Measurements from ENCODE around the gene PDYN.
A peak's percentile ranks its signal among the peaks of the same experiment; 100 is the strongest.
"Not testable (repeated sequence)": the region's sequence is repeated elsewhere in the genome, so short reads cannot be mapped to it uniquely, and the experiment has no call there.

The PDYN gene

DNA sequence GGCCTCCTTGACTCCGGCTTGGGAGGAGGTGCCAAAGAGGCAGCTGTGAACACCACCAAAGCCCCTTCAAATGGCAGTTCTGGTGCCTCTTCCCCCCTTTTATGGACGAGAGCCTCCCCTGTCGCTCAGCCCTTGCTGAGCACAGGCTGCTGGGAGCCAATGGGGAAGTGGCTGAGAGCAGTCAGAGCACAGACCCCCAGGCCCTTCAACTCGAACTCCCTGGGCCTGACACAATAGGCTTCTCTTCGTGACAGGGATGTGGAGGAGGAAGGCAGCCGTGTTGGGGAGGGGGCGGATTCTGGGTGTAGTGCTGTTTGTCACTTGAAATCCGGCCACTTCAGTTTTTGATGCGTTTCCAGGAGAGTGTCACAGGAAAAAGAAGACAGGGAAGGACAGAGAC lies at the start of gene PDYN:
Gene PDYN, minus strand, starts transcription at position 73 of the 400 bp plus-strand sequence. CDS start 10,974 bp downstream, outside the sequence.
- no peak for DNase-seq (ENCODE audit: low spot score)

- no peak for DNase-seq (ENCODE audit: low spot score)
These were observed 48.5 kb upstream of the PDYN start for GRCh38 chr20:2042400-2042799.

DNA sequence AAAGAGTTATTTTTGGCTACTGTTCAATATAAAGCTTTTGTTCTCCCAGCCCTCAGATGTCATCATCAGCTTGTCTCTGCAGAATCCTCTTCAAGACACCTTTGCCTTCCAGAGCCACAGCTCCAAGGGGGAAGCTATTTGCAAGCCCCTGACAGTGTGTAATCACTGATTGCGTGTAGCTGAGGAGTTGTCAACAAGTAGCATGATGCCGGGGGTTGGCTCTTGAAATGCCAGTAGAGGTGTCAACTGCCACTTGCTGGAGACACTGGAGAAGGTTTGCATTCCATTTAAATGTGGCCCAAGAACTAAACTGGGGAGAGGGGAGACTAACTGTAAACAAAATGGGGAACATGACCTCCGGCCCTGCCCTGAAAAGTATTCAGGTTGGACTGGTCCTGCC lies 44.3 kb upstream of the PDYN start:
- DNase-seq (ENCODE audit: low spot score): no peak

DNA sequence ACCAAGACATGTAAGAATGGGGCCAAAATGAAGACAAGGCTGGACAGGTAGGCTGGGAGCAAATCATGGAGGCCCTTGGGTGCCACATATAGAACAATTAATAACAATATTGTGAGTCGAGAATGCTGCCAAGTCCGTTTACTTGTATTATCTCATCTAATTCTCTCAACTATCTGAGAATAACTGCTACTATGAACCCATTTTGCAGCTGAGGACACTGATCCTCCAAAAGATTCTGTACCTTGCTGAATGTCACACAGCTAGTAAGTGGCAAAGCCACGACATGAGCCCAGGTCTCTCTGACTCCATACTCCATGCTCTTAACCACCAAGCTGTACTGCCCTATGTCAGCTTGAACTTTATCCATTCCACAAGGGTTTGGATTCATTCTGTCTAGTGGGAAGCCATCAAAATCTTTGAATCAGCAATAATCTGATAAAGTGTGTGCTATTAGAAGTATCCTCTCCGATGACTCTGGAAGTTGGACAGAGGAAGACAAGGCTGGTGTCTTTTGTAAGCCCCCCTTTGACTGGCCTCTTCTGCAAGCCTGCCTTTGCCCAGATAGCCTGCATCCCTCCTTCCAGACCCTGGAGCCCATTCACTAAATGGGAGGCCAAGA lies 43.5 kb upstream of the PDYN start:
- DNase-seq (ENCODE audit: low spot score): no peak

DNA sequence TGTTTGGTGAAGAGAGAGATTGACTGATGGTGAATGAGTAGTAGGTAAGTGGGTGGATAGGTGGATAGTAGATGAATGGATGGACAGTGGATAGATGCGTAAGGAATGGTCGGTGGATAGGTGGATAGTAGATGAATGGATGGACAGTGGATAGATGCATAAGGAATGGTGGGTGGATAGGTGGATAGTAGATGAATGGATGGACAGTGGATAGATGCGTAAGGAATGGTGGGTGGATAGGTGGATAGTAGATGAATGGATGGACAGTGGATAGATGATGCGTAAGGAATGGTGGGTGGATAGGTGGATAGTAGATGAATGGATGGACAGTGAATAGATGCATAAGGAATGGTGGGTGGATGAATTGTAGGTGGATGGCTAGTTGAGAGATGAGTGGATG lies 42.5 kb upstream of the PDYN start:
- not testable (repeated sequence) for DNase-seq (ENCODE audit: low spot score)

DNA sequence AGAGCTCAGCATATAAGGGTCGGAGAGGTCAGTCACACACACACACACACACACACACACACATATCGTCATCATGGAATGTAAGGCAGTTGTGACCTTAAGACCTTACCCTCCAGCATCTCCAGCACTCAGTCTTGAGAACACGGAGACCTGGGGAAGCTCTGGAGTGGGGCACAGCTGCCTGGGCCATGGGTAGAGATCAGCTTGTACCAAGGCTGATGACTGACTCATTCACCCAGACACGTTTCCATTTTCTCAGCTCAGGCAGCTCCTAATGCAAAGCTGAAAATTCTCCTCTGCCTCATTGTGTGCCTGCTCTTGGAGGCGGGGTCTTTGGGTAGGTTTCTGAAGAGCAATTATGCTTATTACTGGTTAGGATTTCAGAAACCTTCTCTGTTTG lies 38.3 kb upstream of the PDYN start:
- DNase-seq (ENCODE audit: low spot score): no peak

- no peak for DNase-seq (ENCODE audit: low spot score)
These were observed 32.7 kb upstream of the PDYN start for GRCh38 chr20:2026514-2026913.

DNA sequence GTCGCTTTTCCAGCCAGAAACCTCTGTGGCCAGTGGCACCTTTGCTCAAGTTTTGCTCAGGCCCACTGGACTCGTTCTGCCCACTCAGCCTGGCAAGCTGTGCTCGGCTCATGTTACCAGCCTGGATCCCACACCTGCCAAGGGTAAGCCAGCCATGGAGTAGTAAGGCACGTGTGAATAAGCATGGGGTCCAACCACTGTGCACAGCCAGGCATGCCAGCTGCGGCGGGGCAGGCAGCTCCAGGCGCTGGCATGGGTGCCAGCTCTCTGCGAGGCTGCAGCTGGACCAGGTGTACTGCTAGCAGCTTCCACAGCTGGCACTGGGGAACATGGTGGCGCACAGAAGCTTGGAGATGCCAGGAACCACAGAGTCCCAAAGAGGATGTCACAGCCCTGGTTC lies 32.1 kb upstream of the PDYN start:
- no peak for DNase-seq (ENCODE audit: low spot score)

GRCh38 chr20:2023151-2023550 lies 29.3 kb upstream of the PDYN start:
- DNase-seq (ENCODE audit: low spot score): no peak

GRCh38 chr20:2022163-2022562 lies 28.3 kb upstream of the PDYN start:
- DNase-seq (ENCODE audit: low spot score): no peak

DNA sequence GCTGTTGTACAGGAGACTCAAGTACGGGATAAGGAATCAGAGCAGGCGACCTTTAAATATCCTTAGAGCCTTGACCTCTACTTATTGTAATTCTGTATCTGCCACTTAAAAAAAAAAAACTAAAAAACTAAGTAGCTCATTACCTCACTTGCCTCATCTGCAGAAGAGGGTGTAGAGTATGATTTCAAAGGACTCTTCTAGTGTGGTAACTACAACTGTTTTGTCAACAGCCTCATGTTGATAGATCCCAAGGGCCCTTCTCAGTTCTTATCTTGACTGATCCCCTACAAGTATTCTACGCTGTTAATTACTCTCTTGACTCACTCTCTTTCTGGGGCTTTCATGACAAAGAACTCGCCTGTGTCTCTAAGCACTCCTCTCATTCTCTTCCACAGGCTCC lies 16.7 kb upstream of the PDYN start:
- no peak for DNase-seq (ENCODE audit: low spot score)

- peak; percentile 55 for DNase-seq (ENCODE audit: low spot score)
These were observed 12.8 kb upstream of the PDYN start for GRCh38 chr20:2006452-2007361.

GRCh38 chr20:2005831-2006426 lies 12.1 kb upstream of the PDYN start:
- peak; percentile 46 for DNase-seq (ENCODE audit: low spot score)

DNA sequence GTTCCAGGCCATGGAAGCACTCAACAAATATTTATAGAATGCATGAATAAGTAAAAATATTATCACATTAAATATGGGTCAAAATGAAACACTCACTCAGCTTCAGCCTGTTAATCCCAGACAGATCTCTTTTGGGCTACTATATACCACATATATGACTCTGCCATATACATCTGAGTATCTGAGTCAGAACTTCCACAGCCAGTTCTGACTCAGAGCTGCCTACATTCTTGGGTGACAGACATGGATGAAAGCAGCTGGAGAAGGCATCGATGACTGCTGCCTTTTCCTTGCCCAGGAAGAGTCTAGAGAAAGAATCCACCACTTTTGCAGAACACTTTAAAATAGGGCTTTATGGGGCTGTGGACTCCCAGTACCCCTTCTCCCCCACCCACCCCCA lies 11.5 kb upstream of the PDYN start:
- DNase-seq (ENCODE audit: low spot score): no peak

- no peak for DNase-seq (ENCODE audit: low spot score)
These were observed 10.3 kb upstream of the PDYN start for GRCh38 chr20:2004171-2004570.

GRCh38 chr20:2002365-2002764 lies 8.5 kb upstream of the PDYN start:
- DNase-seq (ENCODE audit: low spot score): no peak

- DNase-seq (ENCODE audit: low spot score): no peak
These were observed 7.3 kb upstream of the PDYN start for GRCh38 chr20:2001119-2001518.

DNA sequence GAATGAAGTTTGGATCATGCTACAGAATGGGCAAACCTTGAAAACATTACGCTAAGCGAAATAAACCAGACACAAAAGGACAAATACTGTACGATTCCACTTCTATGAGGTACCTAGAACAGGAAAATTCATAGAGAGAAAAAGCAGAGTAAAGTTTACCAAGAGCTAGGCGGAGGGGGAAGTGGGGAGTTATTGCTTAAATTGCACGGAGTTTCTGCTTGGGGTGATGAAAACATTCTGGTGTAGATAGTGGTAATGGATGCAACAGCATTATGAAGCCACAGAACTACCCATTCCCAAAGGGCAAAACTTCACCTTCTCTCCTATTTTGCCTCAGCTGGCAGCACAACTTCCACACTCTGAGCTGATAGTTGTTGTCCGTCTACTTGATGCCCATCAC lies 6.4 kb upstream of the PDYN start:
- DNase-seq (ENCODE audit: low spot score): no peak

GRCh38 chr20:1998715-1999114 lies 4.9 kb upstream of the PDYN start:
- DNase-seq (ENCODE audit: low spot score): no peak

DNA sequence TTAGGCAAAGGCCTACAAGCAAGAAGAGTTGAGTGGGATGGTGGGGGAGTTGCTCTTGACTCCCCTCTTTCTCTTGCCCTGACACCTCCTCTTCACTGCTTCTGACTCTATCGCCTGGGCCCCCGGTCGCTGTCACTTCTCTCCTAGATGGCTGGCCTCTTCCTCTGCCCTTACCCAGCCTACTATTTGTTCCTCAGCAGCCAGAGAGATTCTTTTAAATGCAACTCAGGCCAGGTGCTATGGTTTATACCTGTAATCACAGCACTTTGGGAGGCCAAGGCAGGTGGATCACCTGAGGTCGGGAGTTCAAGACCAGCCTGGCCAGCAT lies 4.3 kb upstream of the PDYN start:
- DNase-seq (ENCODE audit: low spot score): no peak

DNA sequence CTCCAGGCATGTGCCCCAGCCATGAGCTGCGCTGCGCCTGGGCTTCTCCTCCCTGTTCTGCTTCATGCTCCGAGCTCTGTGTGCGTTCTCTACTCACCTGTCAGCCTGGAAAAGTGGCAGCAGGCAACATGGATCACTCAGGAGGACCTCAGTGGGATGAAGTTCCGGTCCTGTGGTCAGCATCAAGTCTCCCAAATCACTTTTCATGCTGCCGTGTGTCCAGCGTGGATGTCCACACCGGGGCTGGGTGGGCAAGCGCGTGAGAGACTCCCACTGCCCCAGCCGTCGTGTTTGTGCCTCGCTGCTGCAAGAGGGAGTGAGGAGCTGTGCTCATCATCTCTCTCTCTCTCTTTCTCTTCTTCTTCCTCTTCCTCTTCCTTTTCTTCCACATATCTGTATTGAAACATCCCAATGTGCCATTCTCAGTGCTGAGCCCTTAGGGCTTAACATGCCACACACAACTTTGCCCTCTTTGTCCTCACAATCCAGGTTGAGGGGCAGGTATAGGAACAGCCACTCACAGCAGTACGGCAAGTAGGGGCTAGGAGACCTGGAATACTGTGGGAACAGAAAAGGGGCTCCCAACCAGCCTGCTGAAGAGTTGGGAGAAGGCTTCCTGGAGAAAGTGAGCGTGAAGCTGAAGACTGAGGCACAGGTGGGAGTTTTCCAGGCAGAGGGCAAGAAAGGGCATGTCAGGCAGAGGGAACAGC lies 3.8 kb upstream of the PDYN start:
- no peak for DNase-seq (ENCODE audit: low spot score)

- DNase-seq (ENCODE audit: low spot score): no peak
These were observed 1.9 kb upstream of the PDYN start for GRCh38 chr20:1995531-1996310.

Measured in cerebellar cortex (tissue), 1 donor.